HepG2 (cell line): ENCODE results near the gene TMEM250. TPM values are rescaled to one million over a fixed set of nuclear protein-coding genes. Genes with fewer than 3 reads are reported as not detected.
A peak's percentile ranks its signal among the peaks of the same experiment; 100 is the strongest.

Experiments used
- E2F2 ChIP-seq: sonication (generic); formaldehyde crosslinking; IDR thresholded peaks from 2 replicates; pipeline ENCODE4 v1.4.0; 2020; ENCODE audit warnings: missing genetic modification reagents, borderline replicate concordance
- FOXM1 ChIP-seq: sonication (generic); formaldehyde crosslinking; IDR thresholded peaks from 2 replicates; pipeline ENCODE4 v1.5.0; 2020; ENCODE audit warnings: missing genetic modification reagents
- GMEB1 ChIP-seq: sonication (generic); formaldehyde crosslinking; IDR thresholded peaks from 2 replicates; pipeline ENCODE4 v1.5.1; 2020; ENCODE audit warnings: missing genetic modification reagents, mild to moderate bottlenecking, borderline replicate concordance
- HOXA3 ChIP-seq: sonication (generic); formaldehyde crosslinking; IDR thresholded peaks from 2 replicates; pipeline ENCODE4 v1.5.0; 2020; ENCODE audit warnings: missing genetic modification reagents
- KAT2B ChIP-seq: fragments of 150-350 bp; IDR thresholded peaks from 2 replicates; pipeline ENCODE4 v1.6.1; 2014; ENCODE audit warnings: low read depth, low read length, borderline replicate concordance
- MXD1 ChIP-seq: sonication (generic); formaldehyde crosslinking; IDR thresholded peaks from 2 replicates; pipeline ENCODE4 v1.4.0; 2020; ENCODE audit warnings: mild to moderate bottlenecking, missing genetic modification reagents
- PCBP1 ChIP-seq: fragments of 200-400 bp; formaldehyde crosslinking; IDR thresholded peaks from 2 replicates; pipeline ENCODE4 v1.6.1; 2017; ENCODE audit warnings: mild to moderate bottlenecking, low read depth, low read length, borderline replicate concordance
- ZNF160 ChIP-seq: sonication (generic); formaldehyde crosslinking; IDR thresholded peaks from 2 replicates; pipeline ENCODE4 v1.8.0; 2022; ENCODE audit warnings: mild to moderate bottlenecking, inconsistent platforms, missing genetic modification reagents
- ZNF414 ChIP-seq: sonication (generic); formaldehyde crosslinking; IDR thresholded peaks from 2 replicates; pipeline ENCODE4 v1.5.0; 2020; ENCODE audit warnings: missing genetic modification reagents
- ZNF503 ChIP-seq: sonication (generic); formaldehyde crosslinking; IDR thresholded peaks from 2 replicates; pipeline ENCODE4 v1.4.0; 2020; ENCODE audit warnings: missing genetic modification reagents
- ZNF512 ChIP-seq: sonication (generic); formaldehyde crosslinking; IDR thresholded peaks from 2 replicates; pipeline ENCODE4 v1.4.0; 2020; ENCODE audit warnings: mild to moderate bottlenecking, missing genetic modification reagents
- ZNF564 ChIP-seq: sonication (generic); formaldehyde crosslinking; IDR thresholded peaks from 2 replicates; pipeline ENCODE4 v1.8.1; 2023; ENCODE audit warnings: mild to moderate bottlenecking, missing genetic modification reagents
- ZNF687 ChIP-seq: sonication (generic); formaldehyde crosslinking; IDR thresholded peaks from 2 replicates; pipeline ENCODE4 v1.5.1; 2020; ENCODE audit warnings: mild to moderate bottlenecking, missing genetic modification reagents, moderate library complexity
- ZNF816 ChIP-seq: sonication (generic); formaldehyde crosslinking; IDR thresholded peaks from 2 replicates; pipeline ENCODE4 v1.8.0; 2022; ENCODE audit warnings: missing genetic modification reagents, mild to moderate bottlenecking, borderline replicate concordance
- polyA plus RNA-seq, 8 experiments: library from polyadenylated mRNA; depleted of rRNA in 3 of 8; stranded (reverse) in 7 of 8; unstranded in 1 of 8; fragments of >200 nt; fragmentation: Illumina TruSeq in 4 of 8; extraction: Trizol in 4 of 8; gene quantifications; 2 replicates each; pipeline versions ENCODE4 v1.2.1 to v1.2.3, GENCODE V29; 2011 to 2016; ENCODE audit warnings: low read depth in 4 of 8, missing spikeins in 1 of 8, mixed read lengths in 1 of 8; ENCODE audit not compliant: insufficient read depth in 1 of 8
- total RNA-seq, 5 experiments: library from RNA; depleted of rRNA; stranded (reverse); fragments of >200 nt; fragmentation: Illumina TruSeq; extraction: Trizol; gene quantifications; 2 replicates each; pipeline ENCODE4 v1.2.3, GENCODE V29; 2016; ENCODE audit warnings: low read depth in 1 of 5

The TMEM250 gene
- total and polyA plus RNA-seq, 2 of the 13 experiments (the other 11 are each of a cell fraction or from before 2014, with no cell fraction given), result 5.5 to 13.9 TPM

- TF ChIP-seq ZNF414 (CRISPR knock-in tag), result peak; percentile 29; the same call in 1 of the 2 replicates
- no peak for TF ChIP-seq E2F2 (CRISPR knock-in tag)
- peak; percentile 35; the same call in 1 of the 2 replicates for TF ChIP-seq ZNF503
- no peak; the same call in 1 of the 2 replicates for TF ChIP-seq ZNF160 (CRISPR knock-in tag)
- no peak for TF ChIP-seq FOXM1 (CRISPR knock-in tag)
- peak; percentile 77 for TF ChIP-seq ZNF687
- no peak for TF ChIP-seq KAT2B
- TF ChIP-seq PCBP1, result peak; percentile 81; the same call in 1 of the 2 replicates
- TF ChIP-seq GMEB1 (CRISPR knock-in tag), result peak; percentile 88; the same call in 1 of the 2 replicates
- peak; percentile 37; the same call in 1 of the 2 replicates for TF ChIP-seq ZNF564
- peak; percentile 54; the same call in 1 of the 2 replicates for TF ChIP-seq HOXA3
- TF ChIP-seq ZNF816 (CRISPR knock-in tag), result no peak
- no peak for TF ChIP-seq MXD1
- no peak for TF ChIP-seq ZNF512
Observed at GRCh38 chr9:136119061-136119882, 597 bp upstream of the TMEM250 start (continued).
